Esophagus muscularis mucosa (tissue), 4 donors: ENCODE results near the gene PAQR8. TPM values are rescaled to one million over a fixed set of nuclear protein-coding genes. Genes with fewer than 3 reads are reported as not detected.

Source experiments
- DNase-seq: peaks from one replicate; pipeline ENCODE4 v3.0.0-alpha.2; 2017; ENCODE audit errors: extremely low spot score
- H3K27ac ChIP-seq, 4 donors: fragments of 200-600 bp; sonication (generic); replicated peaks in 1 of 4; 1 replicate in 3 of 4; 2 replicates in 1 of 4; pipeline ENCODE4 v1.5.1; 2016 to 2019; ENCODE audit warnings: mild to moderate bottlenecking in 1 of 4
- H3K27me3 ChIP-seq, 4 donors: fragments of 200-600 bp; sonication (generic); one replicate each; pipeline versions ENCODE4 v1.5.1 to v1.6.0; 2016 to 2019
- H3K36me3 ChIP-seq, 4 donors: fragments of 200-600 bp; sonication (generic); one replicate each; pipeline ENCODE4 v1.5.1; 2016 to 2019
- H3K4me1 ChIP-seq, 4 donors: fragments of 200-600 bp; sonication (generic); one replicate each; pipeline ENCODE4 v1.5.1; 2016 to 2019
- H3K4me3 ChIP-seq, 4 donors: fragments of 200-600 bp; sonication (generic); 1 replicate in 2 of 4; 2 replicates in 2 of 4; pipeline ENCODE4 v1.5.1; 2016 to 2019; ENCODE audit warnings: mild to moderate bottlenecking in 4 of 4, moderate library complexity in 1 of 4
- H3K9me3 ChIP-seq, 4 donors: fragments of 200-600 bp; sonication (generic); 1 replicate in 3 of 4; 2 replicates in 1 of 4; pipeline ENCODE4 v1.5.1; 2016 to 2019
- EP300 ChIP-seq: sonication (generic); formaldehyde crosslinking; IDR thresholded peaks from one replicate; pipeline ENCODE4 v1.6.1; 2017; ENCODE audit warnings: antibody characterized with exemption
- POLR2A ChIP-seq: fragments of 450-650 bp; IDR thresholded peaks from one replicate; pipeline ENCODE4 v1.6.1; 2017; ENCODE audit warnings: antibody characterized with exemption, moderate library complexity, mild to moderate bottlenecking, low read depth
- POLR2AphosphoS5 ChIP-seq, 2 donors: sonication (generic); formaldehyde crosslinking; IDR thresholded peaks; one replicate each; pipeline ENCODE4 v1.6.1; 2017; ENCODE audit warnings: antibody characterized with exemption in 2 of 2
- WGBS: methylation state at CpG from one replicate; pipeline ENCODE4 v1.1.5; 2018; 5-methylcytosine and 5-hydroxymethylcytosine counted together
- intact Hi-C: fragments of 100-400 bp; cut with DNase I; formaldehyde crosslinking; loops from one replicate; pipeline ENCODE4 v1.15.1; 2023
- total RNA-seq, 4 donors: library from RNA; depleted of rRNA; stranded (reverse); fragments of >200 nt; gene quantifications; one replicate each; pipeline versions ENCODE4 v1.1.0 to v1.2.1, GENCODE V29; 2016
- TF ChIP-seq, protein P1 (sequence below), 3 experiments: fragments of 200-600 bp in 2 of 3; fragments of 450-650 bp in 1 of 3; sonication (generic) in 2 of 3; IDR thresholded peaks; one replicate each; pipeline ENCODE4 v1.5.1; 2017 to 2019; ENCODE audit warnings: antibody characterized with exemption in 3 of 3, mild to moderate bottlenecking in 2 of 3, moderate library complexity in 1 of 3

The PAQR8 gene
- total RNA-seq, 4 donors from 2014 or later = 11.1 to 32.5 (median 14.2) TPM

DNA sequence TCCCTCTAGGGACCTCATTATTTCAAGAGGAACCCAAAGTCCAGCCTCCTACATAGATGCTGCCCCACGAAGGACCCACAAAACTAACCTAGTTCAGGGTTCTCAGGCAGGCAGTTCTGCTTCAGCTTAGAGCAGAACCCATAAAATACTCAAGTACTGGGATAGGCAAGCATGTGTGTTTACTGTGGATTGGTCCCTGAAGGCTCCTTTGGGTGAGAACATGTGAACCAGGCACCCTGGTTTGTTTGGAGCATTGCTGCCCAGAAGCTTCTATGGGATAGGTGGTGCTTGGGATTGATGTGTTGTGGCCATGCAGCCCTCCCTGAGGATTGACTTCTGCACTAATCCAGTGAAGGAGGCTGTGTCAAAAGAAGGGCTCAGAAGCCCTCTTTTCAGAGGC is 43.3 kb downstream of the PAQR8 start:
- 100% methylated on average over 1 of the region's 1 CpG for WGBS
- intact Hi-C loops = no loop called here
- TF ChIP-seq, protein P1, sequence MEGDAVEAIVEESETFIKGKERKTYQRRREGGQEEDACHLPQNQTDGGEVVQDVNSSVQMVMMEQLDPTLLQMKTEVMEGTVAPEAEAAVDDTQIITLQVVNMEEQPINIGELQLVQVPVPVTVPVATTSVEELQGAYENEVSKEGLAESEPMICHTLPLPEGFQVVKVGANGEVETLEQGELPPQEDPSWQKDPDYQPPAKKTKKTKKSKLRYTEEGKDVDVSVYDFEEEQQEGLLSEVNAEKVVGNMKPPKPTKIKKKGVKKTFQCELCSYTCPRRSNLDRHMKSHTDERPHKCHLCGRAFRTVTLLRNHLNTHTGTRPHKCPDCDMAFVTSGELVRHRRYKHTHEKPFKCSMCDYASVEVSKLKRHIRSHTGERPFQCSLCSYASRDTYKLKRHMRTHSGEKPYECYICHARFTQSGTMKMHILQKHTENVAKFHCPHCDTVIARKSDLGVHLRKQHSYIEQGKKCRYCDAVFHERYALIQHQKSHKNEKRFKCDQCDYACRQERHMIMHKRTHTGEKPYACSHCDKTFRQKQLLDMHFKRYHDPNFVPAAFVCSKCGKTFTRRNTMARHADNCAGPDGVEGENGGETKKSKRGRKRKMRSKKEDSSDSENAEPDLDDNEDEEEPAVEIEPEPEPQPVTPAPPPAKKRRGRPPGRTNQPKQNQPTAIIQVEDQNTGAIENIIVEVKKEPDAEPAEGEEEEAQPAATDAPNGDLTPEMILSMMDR (IDR thresholded peaks at IDR 0.05) = no peak
- no peak for TF ChIP-seq POLR2A

DNA sequence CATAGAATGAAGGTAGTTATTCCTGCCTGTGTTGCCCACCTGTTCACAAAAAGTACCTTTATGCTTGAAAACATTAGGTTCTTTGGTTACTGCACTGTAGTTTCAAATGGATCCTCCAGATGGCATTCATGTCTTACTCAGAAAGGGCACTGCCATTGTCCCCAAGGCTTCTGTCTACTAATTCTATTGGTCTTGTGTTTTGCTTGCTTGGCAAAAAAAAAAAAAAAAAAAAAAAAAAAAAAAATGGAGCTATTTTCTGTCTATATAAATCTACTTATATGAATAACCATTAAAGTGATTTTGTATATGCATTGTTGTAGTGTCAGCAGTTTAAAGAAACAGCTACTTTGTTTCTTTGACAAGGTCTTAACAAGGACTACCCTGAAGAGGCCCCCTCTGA is 45.5 kb downstream of the PAQR8 start:
- Histone ChIP-seq H3K27me3 (no peaks in the 10 kb centered on the region), H3K27ac (no peak overlapping the region), H3K4me1 (peaks cover 3 to 24% (median 17%) of the 10 kb centered on the region in 4 donors), H3K36me3 (peaks cover 0 to 30% (median 8%) of the 10 kb centered on the region in 4 donors), H3K9me3 (no peaks in the 10 kb centered on the region), H3K4me3 (no peak overlapping the region)
- intact Hi-C loops = no loop called here
- no peak for DNase-seq
- TF ChIP-seq EP300 = no peak
- TF ChIP-seq POLR2AphosphoS5 (IDR thresholded peaks at IDR 0.05) = no peak
- TF ChIP-seq, protein P1 (IDR thresholded peaks at IDR 0.05) = peak in 2 of 3 experiments; percentile 20 to 42
- no peak for TF ChIP-seq POLR2A

More for the DNA sequence above, 43.3 kb downstream of the PAQR8 start:
- no peak overlapping the region for H3K4me3 ChIP-seq
- peaks cover 0 to 30% (median 8%) of the 10 kb centered on the region in 4 donors for H3K36me3 ChIP-seq
- no peaks in the 10 kb centered on the region for H3K27me3 ChIP-seq
- H3K9me3 ChIP-seq = no peaks in the 10 kb centered on the region
- no peak for DNase-seq
- H3K27ac ChIP-seq = no peak overlapping the region
- peaks cover 3 to 15% (median 7%) of the 10 kb centered on the region in 4 donors for H3K4me1 ChIP-seq

DNA sequence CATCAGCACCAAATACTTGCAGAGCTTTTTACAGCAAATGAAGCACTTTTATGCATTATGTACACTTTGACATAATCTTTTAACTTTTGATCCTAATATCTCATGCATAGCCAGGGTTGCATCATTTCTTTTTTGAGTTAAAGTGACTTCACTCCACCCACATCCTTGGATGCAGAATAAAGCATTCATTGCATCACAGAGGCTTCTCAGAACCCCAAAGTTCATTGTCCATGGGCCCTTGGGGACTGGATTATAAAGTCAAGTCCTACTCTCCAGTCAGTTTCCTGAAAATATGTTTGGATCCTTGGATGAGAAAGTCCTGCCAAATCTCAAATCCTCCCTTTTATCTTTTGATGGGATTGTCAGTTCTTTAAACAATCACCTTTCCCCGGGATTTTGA is 47.5 kb downstream of the PAQR8 start:
- intact Hi-C loops = no loop called here
- 48% methylated on average over 1 of the region's 1 CpG for WGBS
- Histone ChIP-seq H3K27ac (no peak overlapping the region), H3K27me3 (no peaks in the 10 kb centered on the region), H3K4me3 (no peak overlapping the region), H3K4me1 (peaks cover 0 to 21% (median 17%) of the 10 kb centered on the region in 4 donors), H3K36me3 (peaks cover 0 to 11% (median 0%) of the 10 kb centered on the region in 4 donors), H3K9me3 (no peaks in the 10 kb centered on the region)
- DNase-seq = no peak
- TF ChIP-seq, protein P1 (IDR thresholded peaks at IDR 0.05) = no peak
- no peak for TF ChIP-seq EP300
- no peak for TF ChIP-seq POLR2A
- no peak for TF ChIP-seq POLR2AphosphoS5 (IDR thresholded peaks at IDR 0.05)

DNA sequence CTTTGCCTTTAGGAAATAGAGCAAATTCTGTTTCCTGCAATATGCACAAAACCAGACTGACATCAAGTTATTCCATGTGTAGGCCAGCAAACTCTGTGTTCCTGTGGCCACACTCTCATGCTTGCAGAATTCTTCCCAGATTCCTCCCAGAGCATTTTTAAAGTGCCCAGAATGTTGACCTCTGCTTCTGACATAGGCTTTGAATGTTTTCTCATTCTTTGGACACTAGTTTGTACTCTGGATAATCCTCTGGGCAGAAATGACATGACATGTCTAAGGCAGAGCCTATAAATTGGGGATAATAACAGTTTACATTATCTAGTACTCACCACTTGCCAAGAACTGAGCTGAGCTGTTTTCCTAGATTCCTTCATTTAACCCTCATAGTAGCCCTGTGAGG is 49.0 kb downstream of the PAQR8 start:
- H3K27me3 ChIP-seq = no peaks in the 10 kb centered on the region
- H3K36me3 ChIP-seq = no peaks in the 10 kb centered on the region
- TF ChIP-seq EP300 = no peak
- intact Hi-C loops = loop anchor here (5.0 kb wide), 1 partner anchor 49 kb away; the partner anchor contains the start of gene PAQR8
- H3K9me3 ChIP-seq = no peaks in the 10 kb centered on the region
- peaks cover 0 to 21% (median 17%) of the 10 kb centered on the region in 4 donors for H3K4me1 ChIP-seq
- peak overlapping the region in 1 of 4 donors; percentile 48 for H3K27ac ChIP-seq
- DNase-seq = no peak
- no peak overlapping the region for H3K4me3 ChIP-seq

DNA sequence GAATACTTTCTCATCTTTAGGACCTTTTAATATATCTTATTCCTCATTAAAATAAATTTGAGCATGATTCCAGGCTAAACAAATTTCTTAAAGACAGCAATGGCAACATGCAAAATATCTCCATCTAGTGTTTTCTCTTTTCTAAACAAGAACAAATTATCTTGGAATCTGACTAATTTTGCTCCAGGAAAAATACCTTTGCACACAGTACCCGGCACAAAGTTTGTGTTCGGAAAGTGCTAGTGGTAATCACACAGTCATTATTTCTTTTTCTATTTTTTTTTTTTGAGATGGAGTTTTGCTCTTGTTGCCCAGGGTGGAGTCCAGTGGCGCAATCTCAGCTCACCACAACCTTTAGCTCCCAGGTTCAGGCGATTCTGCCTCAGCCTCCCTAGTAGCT is 50.0 kb downstream of the PAQR8 start:
- no peak for TF ChIP-seq POLR2A
- intact Hi-C loops = loop anchor here (5.0 kb wide), 1 partner anchor 50 kb away; the partner anchor contains the start of gene PAQR8
- Histone ChIP-seq H3K4me3 (no peak overlapping the region), H3K9me3 (no peaks in the 10 kb centered on the region), H3K36me3 (no peaks in the 10 kb centered on the region), H3K4me1 (peaks cover 2 to 24% (median 20%) of the 10 kb centered on the region in 4 donors), H3K27ac (no peak overlapping the region), H3K27me3 (no peaks in the 10 kb centered on the region)
- no peak for DNase-seq
- 93% methylated on average over 4 of the region's 4 CpGs for WGBS

DNA sequence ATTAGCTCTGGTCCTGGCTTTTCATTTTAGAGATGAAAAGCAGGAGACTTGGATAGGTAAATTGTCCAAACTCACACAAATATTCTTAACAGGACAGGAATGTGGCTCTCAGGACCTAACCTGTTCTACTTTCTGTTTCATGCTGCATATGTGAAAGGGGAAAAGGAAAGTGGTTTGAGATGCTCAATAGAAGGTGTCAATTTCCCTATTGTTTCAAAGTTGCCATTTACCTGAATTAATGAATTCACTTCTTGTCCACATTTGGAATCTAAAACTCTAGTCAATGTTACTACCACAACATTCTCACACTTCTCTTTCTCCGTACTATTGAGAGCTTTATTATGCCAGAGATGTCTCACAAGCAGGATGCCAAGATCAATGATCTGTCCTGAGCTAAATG is 53.4 kb downstream of the PAQR8 start:
- Histone ChIP-seq H3K9me3 (no peaks in the 10 kb centered on the region), H3K4me3 (no peak overlapping the region), H3K36me3 (no peaks in the 10 kb centered on the region), H3K27me3 (peaks cover 0 to 4% (median 0%) of the 10 kb centered on the region in 4 donors), H3K27ac (no peak overlapping the region), H3K4me1 (peaks cover 17 to 32% (median 28%) of the 10 kb centered on the region in 4 donors)
- 70% methylated on average over 1 of the region's 1 CpG for WGBS
- intact Hi-C loops = loop anchor here (5.0 kb wide), 1 partner anchor 102 kb away; no protein-coding TSS in a partner anchor
- no peak for TF ChIP-seq POLR2A
- TF ChIP-seq EP300 = no peak
- TF ChIP-seq, protein P1 (IDR thresholded peaks at IDR 0.05) = no peak
- no peak for TF ChIP-seq POLR2AphosphoS5 (IDR thresholded peaks at IDR 0.05)
- no peak for DNase-seq
